Fibroblast of lung (primary cell): ENCODE measurements around the gene MSI2. TPM values are rescaled to one million over a fixed set of nuclear protein-coding genes. Genes with fewer than 3 reads are reported as not detected.

Source experiments
- DNase-seq, 2 donors: peaks; one replicate each; pipeline versions ENCODE4 v3.0.0 to v3.0.0-alpha.2; 2010; ENCODE audit warnings: low read depth in 2 of 2
- H2AFZ ChIP-seq: 2 replicates; pipeline ENCODE4 v1.5.1; 2012; ENCODE audit warnings: low read length, control low read depth, inconsistent platforms
- H3K27ac ChIP-seq: 2 replicates; pipeline ENCODE4 v1.5.1; 2011; ENCODE audit warnings: low read length, control low read depth; ENCODE audit not compliant: insufficient read depth
- H3K27me3 ChIP-seq: 2 replicates; pipeline ENCODE4 v1.5.1; 2011; ENCODE audit warnings: mild to moderate bottlenecking, low read length; ENCODE audit not compliant: control insufficient read depth, insufficient read depth
- H3K36me3 ChIP-seq: 2 replicates; pipeline ENCODE4 v1.5.1; 2011; ENCODE audit warnings: low read length; ENCODE audit not compliant: control insufficient read depth, insufficient read depth
- H3K4me1 ChIP-seq: 2 replicates; pipeline ENCODE4 v1.5.1; 2011; ENCODE audit warnings: low read length; ENCODE audit not compliant: control insufficient read depth, insufficient read depth; ENCODE audit errors: extremely low read depth
- H3K4me2 ChIP-seq: 2 replicates; pipeline ENCODE4 v1.5.1; 2011; ENCODE audit warnings: low read length, control low read depth; ENCODE audit not compliant: insufficient read depth; ENCODE audit errors: extremely low read depth
- H3K4me3 ChIP-seq, 4 experiments: fragments of 200-600 bp in 1 of 4; sonication (generic) in 1 of 4; replicated peaks in 1 of 4; 2 replicates each; pipeline ENCODE4 v1.5.1; 2011 to 2016; ENCODE audit warnings: low read length in 4 of 4, low read depth in 3 of 4, mild to moderate bottlenecking in 3 of 4, control low read depth in 2 of 4, inconsistent platforms in 1 of 4, mixed read lengths in 1 of 4; ENCODE audit not compliant: insufficient read depth in 1 of 4; ENCODE audit errors: control extremely low read depth in 1 of 4
- H3K79me2 ChIP-seq: 2 replicates; pipeline ENCODE4 v1.5.1; 2012; ENCODE audit warnings: mild to moderate bottlenecking, low read length, inconsistent platforms; ENCODE audit not compliant: control insufficient read depth, insufficient read depth
- H3K9ac ChIP-seq: 2 replicates; pipeline ENCODE4 v1.5.1; 2011; ENCODE audit warnings: mild to moderate bottlenecking, low read length, control low read depth; ENCODE audit not compliant: insufficient read depth
- H3K9me3 ChIP-seq: 2 replicates; pipeline ENCODE4 v1.5.1; 2012; ENCODE audit warnings: low read depth, low read length; ENCODE audit not compliant: control insufficient read depth, insufficient read depth
- H4K20me1 ChIP-seq: 2 replicates; pipeline ENCODE4 v1.5.1; 2011; ENCODE audit warnings: low read length; ENCODE audit not compliant: control insufficient read depth, insufficient read depth; ENCODE audit errors: extremely low read depth
- CTCF ChIP-seq, 2 donors: IDR thresholded peaks in 1 of 2; conservative IDR thresholded peaks in 1 of 2; 1 replicate in 1 of 2; 2 replicates in 1 of 2; pipeline ENCODE4 v1.5.1; 2011 to 2012; ENCODE audit warnings: low read length in 2 of 2, control low read depth in 1 of 2, inconsistent platforms in 1 of 2, low read depth in 1 of 2, mild to moderate bottlenecking in 1 of 2
- EZH2 ChIP-seq: IDR thresholded peaks from 2 replicates; pipeline ENCODE4 v1.5.1; 2012; ENCODE audit warnings: low read length, control low read depth, mild to moderate bottlenecking; ENCODE audit errors: missing control alignments
- polyA plus RNA-seq, 2 donors: library from polyadenylated mRNA; depleted of rRNA in 1 of 2; stranded (reverse) in 1 of 2; unstranded in 1 of 2; fragments of >200 nt; gene quantifications; 2 replicates each; pipeline ENCODE4 v1.2.1, GENCODE V29; 2011 to 2012; ENCODE audit warnings: missing spikeins in 1 of 2
- total RNA-seq: library from RNA; depleted of rRNA; stranded (reverse); fragments of >200 nt; gene quantifications from 2 replicates; pipeline ENCODE4 v1.2.1, GENCODE V29; 2014

Gene MSI2
- total and polyA plus RNA-seq, 2 donors (not counting 1 experiment from before 2014, with no cell fraction given) = 6.8 to 14.2 TPM

- DNase-seq = no peak
- Histone ChIP-seq H3K4me1 (no peaks in the 10 kb centered on the region), H3K4me2 (no peak overlapping the region), H3K9ac (no peak overlapping the region), H3K27ac (no peak overlapping the region), H3K79me2 (no peaks in the 10 kb centered on the region), H3K27me3 (no peaks in the 10 kb centered on the region), H3K9me3 (no peaks in the 10 kb centered on the region), H3K36me3 (no peaks in the 10 kb centered on the region), H2AFZ (no peak overlapping the region), H3K4me3 (no peak overlapping the region), H4K20me1 (no peaks in the 10 kb centered on the region)
- TF ChIP-seq EZH2 (no peak), CTCF (conservative IDR thresholded peaks at IDR 0.05 in 1 of 2, IDR thresholded peaks at IDR 0.05 in 1 of 2; ENCODE audit: low read depth in 1 of 2, low read length in 2 of 2) (no peak)
Observed at GRCh38 chr17:57319806-57320205, 63.5 kb downstream of the MSI2 start.

- Histone ChIP-seq H3K27me3 (no peaks in the 10 kb centered on the region), H3K9ac (no peak overlapping the region), H3K4me2 (no peak overlapping the region), H3K4me3 (no peak overlapping the region), H3K79me2 (no peaks in the 10 kb centered on the region), H2AFZ (no peak overlapping the region), H3K36me3 (no peaks in the 10 kb centered on the region), H4K20me1 (no peaks in the 10 kb centered on the region), H3K4me1 (no peaks in the 10 kb centered on the region), H3K27ac (no peak overlapping the region), H3K9me3 (no peaks in the 10 kb centered on the region)
- TF ChIP-seq EZH2 (no peak), CTCF (conservative IDR thresholded peaks at IDR 0.05 in 1 of 2, IDR thresholded peaks at IDR 0.05 in 1 of 2; ENCODE audit: low read depth in 1 of 2, low read length in 2 of 2) (no peak)
- DNase-seq = no peak
Observed at GRCh38 chr17:57323391-57323790, 67.1 kb downstream of the MSI2 start.

GRCh38 chr17:57324060-57324459, 67.7 kb downstream of the MSI2 start:
- H3K4me2 ChIP-seq = no peak overlapping the region
- H4K20me1 ChIP-seq = no peaks in the 10 kb centered on the region
- H2AFZ ChIP-seq = no peak overlapping the region
- H3K27me3 ChIP-seq = no peaks in the 10 kb centered on the region
- H3K79me2 ChIP-seq = no peaks in the 10 kb centered on the region
- H3K9me3 ChIP-seq = no peaks in the 10 kb centered on the region
- TF ChIP-seq EZH2 = no peak
- no peak for TF ChIP-seq CTCF (conservative IDR thresholded peaks at IDR 0.05 in 1 of 2, IDR thresholded peaks at IDR 0.05 in 1 of 2; ENCODE audit: low read depth in 1 of 2, low read length in 2 of 2)
- H3K36me3 ChIP-seq = no peaks in the 10 kb centered on the region
- no peaks in the 10 kb centered on the region for H3K4me1 ChIP-seq
- no peak overlapping the region for H3K27ac ChIP-seq
- no peak overlapping the region for H3K9ac ChIP-seq
- no peak for DNase-seq
- H3K4me3 ChIP-seq = no peak overlapping the region
